ENCODE data around the gene UBXN6. TPM values are rescaled to one million over a fixed set of nuclear protein-coding genes. Genes with fewer than 3 reads are reported as not detected.

UBXN6 gene
- total RNA-seq, 1 donor from 2014 or later = 54.3 TPM

- Mint-ChIP-seq H3K27ac (no peak overlapping the region), H3K36me3 (ENCODE audit: low read depth) (peaks cover 52% of the 10 kb centered on the region), H3K9me3 (no peaks in the 10 kb centered on the region), H3K4me3 (no peak overlapping the region), H3K4me1 (no peaks in the 10 kb centered on the region), H3K27me3 (no peaks in the 10 kb centered on the region)
- no peak for TF ChIP-seq CTCF (IDR thresholded peaks at IDR 0.05)
- CTCF ChIA-PET = no interaction called here
- no peak for ATAC-seq (ENCODE audit: low read depth)
- intact Hi-C loops (cut with micrococcal nuclease) = no loop called here
- no peak for DNase-seq
- POLR2A ChIA-PET = no interaction called here
Measured at GRCh38 chr19:4497770-4498389, 40.3 kb upstream of the UBXN6 start.

GRCh38 chr19:4496304-4496703 is 38.7 kb upstream of the UBXN6 start:
- no peaks in the 10 kb centered on the region for H3K27me3 Mint-ChIP-seq
- intact Hi-C loops (cut with micrococcal nuclease) = no loop called here
- no peaks in the 10 kb centered on the region for H3K4me1 Mint-ChIP-seq
- H3K36me3 Mint-ChIP-seq (ENCODE audit: low read depth) = peaks cover 44% of the 10 kb centered on the region
- DNase-seq (no peak), ATAC-seq (ENCODE audit: low read depth) (no peak)
- no peaks in the 10 kb centered on the region for H3K9me3 Mint-ChIP-seq
- CTCF ChIA-PET = no interaction called here
- POLR2A ChIA-PET = no interaction called here
- no peak overlapping the region for H3K4me3 Mint-ChIP-seq
- no peak for TF ChIP-seq CTCF (IDR thresholded peaks at IDR 0.05)
- no peak overlapping the region for H3K27ac Mint-ChIP-seq

GRCh38 chr19:4495471-4495870 is 37.9 kb upstream of the UBXN6 start:
- TF ChIP-seq CTCF (IDR thresholded peaks at IDR 0.05) = no peak
- no peaks in the 10 kb centered on the region for H3K9me3 Mint-ChIP-seq
- no peak overlapping the region for H3K4me3 Mint-ChIP-seq
- DNase-seq (no peak), ATAC-seq (ENCODE audit: low read depth) (no peak)
- no peaks in the 10 kb centered on the region for H3K4me1 Mint-ChIP-seq
- no peak overlapping the region for H3K27ac Mint-ChIP-seq
- POLR2A ChIA-PET = no interaction called here
- no peaks in the 10 kb centered on the region for H3K27me3 Mint-ChIP-seq
- CTCF ChIA-PET = no interaction called here
- H3K36me3 Mint-ChIP-seq (ENCODE audit: low read depth) = peaks cover 46% of the 10 kb centered on the region
- intact Hi-C loops (cut with micrococcal nuclease) = no loop called here

- POLR2A ChIA-PET = no interaction called here
Measured at GRCh38 chr19:4494691-4495064, 37.1 kb upstream of the UBXN6 start.

More at GRCh38 chr19:4494691-4495064, 37.1 kb upstream of the UBXN6 start:
- H3K27ac Mint-ChIP-seq = no peak overlapping the region
- no peaks in the 10 kb centered on the region for H3K27me3 Mint-ChIP-seq
- H3K4me1 Mint-ChIP-seq = no peaks in the 10 kb centered on the region
- DNase-seq = no peak
- intact Hi-C loops (cut with micrococcal nuclease) = no loop called here
- H3K9me3 Mint-ChIP-seq = no peaks in the 10 kb centered on the region
- CTCF ChIA-PET = no interaction called here
- H3K4me3 Mint-ChIP-seq = no peak overlapping the region
- ATAC-seq (ENCODE audit: low read depth) = no peak
- peaks cover 49% of the 10 kb centered on the region for H3K36me3 Mint-ChIP-seq (ENCODE audit: low read depth)
- TF ChIP-seq CTCF (IDR thresholded peaks at IDR 0.05) = no peak

Data from activated B cell treated with CpG ODN at 0.5 μM for 24 hours (primary cell).